HL-60/S4 (cell line): ENCODE data around the gene MFGE8.

ENCODE experiments used
- in situ Hi-C: fragments of 300-500 bp; cut with MboI; formaldehyde crosslinking; loops from 2 replicates; pipeline ENCODE4 v1.14.3; 2022; ENCODE audit warnings: low sequenced_read_pairs

Gene MFGE8

GRCh38 chr15:88901508-88902220, 11.5 kb downstream of the MFGE8 start:
- in situ Hi-C loops = loop anchor here (10.0 to 25.0 kb wide), 2 partner anchors 113 to 286 kb away; no protein-coding TSS in a partner anchor

GRCh38 chr15:88900982-88901418, 12.2 kb downstream of the MFGE8 start:
- in situ Hi-C loops = loop anchor here (10.0 to 25.0 kb wide), 2 partner anchors 114 to 286 kb away; no protein-coding TSS in a partner anchor

- in situ Hi-C loops = loop anchor here (10.0 to 25.0 kb wide), 2 partner anchors 114 to 287 kb away; no protein-coding TSS in a partner anchor
Measured at GRCh38 chr15:88900309-88900981, 12.7 kb downstream of the MFGE8 start.

DNA sequence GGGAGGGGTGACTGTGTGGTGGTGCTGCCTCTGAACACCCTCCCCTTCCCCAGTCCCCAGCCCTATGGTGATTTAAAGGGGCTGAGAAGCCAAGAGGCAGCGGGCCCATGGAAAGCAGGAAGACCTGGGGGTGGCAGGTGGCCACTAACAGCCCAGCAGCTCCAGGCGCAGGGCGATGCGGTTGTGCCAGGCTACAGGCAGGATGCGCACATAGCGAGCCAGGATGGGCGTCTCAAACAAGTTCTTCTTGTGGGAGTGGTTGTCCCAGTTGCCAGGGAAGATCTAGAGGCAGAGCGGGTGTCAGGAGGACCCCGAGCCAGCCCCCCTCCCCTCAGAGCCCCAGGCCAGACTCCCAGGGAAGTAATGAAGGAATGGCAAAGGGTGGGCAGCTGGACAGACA, 13.9 kb downstream of the MFGE8 start:
- in situ Hi-C loops = no loop called here

DNA sequence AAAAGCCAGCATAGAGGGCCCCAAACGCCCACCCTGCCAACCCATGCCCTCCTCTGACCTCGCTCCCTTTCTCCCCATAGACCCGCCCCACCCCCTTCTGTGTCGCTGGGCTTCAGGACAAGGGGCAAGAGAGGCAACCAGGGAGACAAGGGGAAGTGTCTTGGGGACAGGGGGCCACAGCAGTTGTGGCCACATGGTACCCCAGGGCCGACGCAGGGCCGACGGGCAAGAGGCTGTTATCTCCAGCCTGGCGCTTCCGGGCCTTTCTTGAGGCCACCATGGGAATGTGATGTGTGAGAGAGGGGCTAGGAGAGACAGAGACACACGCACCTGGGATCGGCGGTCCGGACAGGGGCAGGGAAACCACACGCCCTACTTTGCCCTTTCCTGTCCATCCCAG, 14.4 kb downstream of the MFGE8 start:
- in situ Hi-C loops = no loop called here

- in situ Hi-C loops = no loop called here
Measured at GRCh38 chr15:88897456-88898194, 15.6 kb downstream of the MFGE8 start.

DNA sequence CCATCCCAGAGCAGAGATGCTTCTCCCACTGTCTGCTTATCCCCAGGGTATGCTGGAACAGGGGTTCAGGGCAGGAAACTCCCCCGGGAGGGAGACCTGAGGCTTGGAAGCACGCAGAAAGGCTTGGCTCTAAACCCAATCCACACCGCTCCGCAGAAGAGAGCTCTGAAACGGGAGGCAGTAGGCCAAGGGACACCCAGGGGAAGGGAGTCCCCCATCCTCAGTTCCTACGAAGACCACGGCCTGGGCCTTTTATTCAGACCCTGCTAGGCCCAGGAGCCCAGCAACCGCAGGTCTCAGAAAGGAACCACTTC, 16.1 kb downstream of the MFGE8 start:
- in situ Hi-C loops = no loop called here

- in situ Hi-C loops = no loop called here
Measured at GRCh38 chr15:88896333-88897033, 16.7 kb downstream of the MFGE8 start.

DNA sequence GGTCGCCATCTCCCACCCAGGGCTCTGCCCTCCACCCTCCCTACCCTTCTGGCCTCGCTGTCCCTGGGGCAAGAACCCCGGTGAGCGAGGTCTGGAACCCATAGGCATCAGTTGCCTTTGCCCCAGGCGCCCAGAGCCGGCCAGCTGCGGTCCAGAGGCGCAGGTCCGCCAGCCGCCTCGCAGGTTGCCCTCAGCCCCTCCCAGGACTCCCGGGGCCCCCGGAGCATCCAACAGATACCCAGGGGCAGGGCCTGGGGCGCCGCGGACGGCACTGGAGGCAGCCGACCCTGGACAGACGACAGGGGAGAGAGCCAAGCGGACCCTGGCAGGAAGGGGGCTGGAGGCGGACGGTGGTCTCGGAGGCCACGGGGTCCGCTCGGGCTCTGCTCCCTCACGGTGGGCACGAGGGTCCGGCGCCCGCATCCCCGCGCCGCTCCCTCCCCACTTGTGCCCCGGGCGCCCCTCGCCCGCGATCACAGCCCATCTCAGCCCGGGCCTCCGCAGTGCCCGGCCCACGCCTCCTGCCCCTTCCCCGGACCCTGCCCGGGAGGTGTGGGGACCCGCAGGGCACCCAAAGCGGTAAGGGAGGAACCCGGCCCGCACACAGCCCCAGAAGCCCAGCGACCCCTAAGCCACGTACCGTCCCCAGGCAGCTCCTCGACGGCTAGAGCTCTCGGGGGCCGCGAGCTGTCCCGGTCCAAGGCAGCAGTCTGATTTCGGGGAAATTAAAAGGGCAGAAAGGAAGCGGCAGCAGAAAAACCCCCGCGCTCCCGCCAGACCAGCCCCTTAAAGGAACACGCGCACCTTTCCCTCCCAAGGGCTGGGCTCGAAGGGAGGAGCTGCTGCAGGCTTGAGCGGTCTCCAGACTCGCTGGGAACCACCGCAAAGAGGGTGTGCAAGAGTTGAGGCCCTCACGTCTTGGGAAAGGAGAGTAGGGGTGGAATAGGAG, 18.1 kb downstream of the MFGE8 start, which contains the start of gene HAPLN3:
Gene HAPLN3 (minus strand): TSS at position 726 of the 949 bp plus-strand sequence. CDS start 8,246 bp downstream, outside the sequence.
- in situ Hi-C loops = no loop called here

GRCh38 chr15:88894348-88894818, 18.8 kb downstream of the MFGE8 start:
- in situ Hi-C loops = no loop called here

- in situ Hi-C loops = no loop called here
Measured at GRCh38 chr15:88891540-88892254, 21.5 kb downstream of the MFGE8 start.

DNA sequence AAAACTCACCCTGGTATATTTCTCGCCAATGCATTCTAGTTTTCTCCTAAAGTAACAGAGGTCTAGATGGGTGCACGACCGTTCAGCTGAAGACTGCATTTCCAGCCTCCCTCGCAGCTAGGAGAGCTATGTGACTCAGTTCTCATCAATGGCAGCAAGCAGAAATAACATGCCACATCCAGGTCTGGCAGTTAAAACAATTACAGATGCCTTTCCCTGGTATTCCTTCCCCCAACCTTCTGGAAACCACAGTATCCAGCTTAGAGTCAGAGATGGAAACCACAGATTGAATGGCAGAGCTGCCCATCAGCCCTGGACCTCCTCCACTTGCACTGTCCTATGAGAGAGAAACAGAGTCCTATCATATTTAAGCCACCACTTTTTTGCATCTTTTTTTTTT, 22.7 kb downstream of the MFGE8 start:
- in situ Hi-C loops = no loop called here

GRCh38 chr15:88888719-88889118, 24.5 kb downstream of the MFGE8 start:
- in situ Hi-C loops = no loop called here

DNA sequence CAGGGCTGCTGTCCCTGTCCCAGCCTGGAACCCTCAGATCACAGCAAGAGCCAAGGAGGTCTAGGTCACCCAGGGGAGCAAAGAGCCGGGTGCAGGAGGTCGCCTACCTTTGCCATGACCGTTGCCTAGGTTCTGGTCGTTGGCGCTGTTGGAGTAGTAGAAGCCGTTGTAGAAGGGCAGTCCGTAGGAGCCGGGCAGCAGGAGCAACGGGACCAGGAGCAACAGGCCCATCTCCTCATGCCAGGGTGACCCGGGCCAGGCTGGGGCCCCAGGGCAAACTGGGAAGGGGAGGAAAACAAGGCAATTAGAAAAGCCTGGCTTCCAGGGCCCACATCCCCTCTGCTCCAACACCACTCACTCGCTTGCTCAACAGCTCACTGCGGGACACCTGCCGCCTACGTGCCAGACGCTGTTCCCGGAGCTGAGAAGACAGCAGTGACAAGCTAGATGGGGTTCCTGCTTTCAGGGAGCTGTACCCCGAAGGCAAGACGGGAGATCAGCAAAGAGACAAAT, 26.1 kb downstream of the MFGE8 start:
- in situ Hi-C loops = no loop called here

GRCh38 chr15:88882785-88883184, 30.4 kb downstream of the MFGE8 start:
- in situ Hi-C loops = no loop called here

GRCh38 chr15:88881775-88882174, 31.4 kb downstream of the MFGE8 start:
- in situ Hi-C loops = no loop called here

- in situ Hi-C loops = no loop called here
Measured at GRCh38 chr15:88880944-88881740, 32.0 kb downstream of the MFGE8 start.

DNA sequence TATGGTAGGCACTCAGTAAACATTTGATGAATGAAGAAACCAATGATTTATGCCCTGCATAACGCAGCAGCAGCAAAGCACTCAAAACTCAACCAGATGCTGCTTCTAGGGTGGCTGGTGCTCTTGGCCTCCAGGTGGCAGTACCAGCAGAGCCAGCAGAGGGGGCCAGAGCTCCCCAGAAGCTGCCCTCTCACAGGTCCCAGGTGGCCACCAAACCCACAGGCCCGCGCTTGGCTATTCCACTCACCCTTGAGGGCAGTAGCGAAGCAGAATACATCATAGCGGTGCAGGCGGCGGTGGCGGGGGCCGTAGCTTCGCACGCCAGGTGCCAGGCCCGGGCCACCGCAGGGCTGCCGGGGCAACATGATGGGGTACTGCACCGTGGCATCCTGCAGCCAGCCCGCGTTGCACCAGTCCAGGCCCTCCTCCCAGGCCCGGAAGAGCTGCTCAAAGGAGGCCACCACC, 34.4 kb downstream of the MFGE8 start:
- in situ Hi-C loops = no loop called here
